Stimulated activated CD8-positive, alpha-beta memory T cell treated with anti-CD3 and anti-CD28 coated beads, Interleukin-2, amount 100 ng/mL, for 48 hours (primary cell): ENCODE measurements around the gene GRID2IP.
A peak's percentile ranks its signal among the peaks of the same experiment; 100 is the strongest.

Experiments used
- DNase-seq, 2 donors: peaks; one replicate each; pipeline ENCODE4 v3.0.0-alpha.2; 2020; ENCODE audit warnings: low read depth in 2 of 2

GRID2IP gene

GRCh38 chr7:6520163-6520981 is 30.9 kb downstream of the GRID2IP start:
- DNase-seq = no peak

DNA sequence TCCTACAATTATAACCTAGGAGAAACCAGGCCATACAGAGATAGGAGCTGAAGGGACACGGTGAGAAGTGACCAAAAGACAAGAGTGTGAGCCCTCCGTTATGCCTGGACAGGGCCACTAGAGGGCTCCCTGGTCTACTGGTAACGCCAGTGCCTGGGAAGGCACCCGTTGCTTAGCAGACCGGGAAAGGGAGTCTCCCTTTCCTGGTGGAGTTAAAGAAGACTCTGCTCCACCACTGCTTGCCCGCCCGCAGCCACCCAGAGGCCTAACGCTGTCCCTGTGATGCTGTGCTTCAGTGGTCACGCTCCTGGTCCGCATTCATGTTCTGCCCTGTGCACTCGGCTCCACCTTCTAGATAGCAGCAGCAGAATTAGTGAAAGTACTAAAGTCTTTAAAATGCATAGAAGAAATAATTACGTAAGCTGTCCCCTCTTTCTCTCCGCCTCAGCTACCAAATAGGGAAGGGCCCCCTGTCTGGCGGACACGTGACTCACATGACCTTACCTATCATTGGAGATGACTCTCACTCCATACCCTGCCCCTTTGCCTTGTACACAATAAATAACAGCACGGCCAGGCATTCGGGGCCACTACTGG is 34.8 kb downstream of the GRID2IP start:
- DNase-seq = peak; percentile 42 to 60

- no peak for DNase-seq
Measured at GRCh38 chr7:6513541-6513940, 37.7 kb downstream of the GRID2IP start.

DNA sequence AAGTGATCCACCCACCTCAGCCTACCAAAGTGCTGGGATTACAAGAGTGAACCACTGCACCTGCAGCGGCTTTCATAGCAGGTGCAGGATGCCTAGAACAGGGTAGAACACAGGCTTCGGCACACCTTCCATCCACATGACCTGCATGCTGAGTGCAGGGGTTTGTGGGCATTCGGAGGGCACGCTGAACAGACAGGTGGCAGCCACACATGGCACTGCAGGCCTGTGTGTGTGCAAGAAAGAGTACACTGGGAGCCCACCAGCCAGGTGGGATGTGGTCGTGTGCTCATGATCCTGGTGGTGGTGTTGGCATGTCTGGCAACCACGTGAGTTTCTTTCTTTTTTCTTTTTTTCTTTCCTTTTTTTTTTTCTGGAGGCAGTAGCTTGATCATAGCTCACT is 38.4 kb downstream of the GRID2IP start:
- no peak for DNase-seq

- no peak for DNase-seq
Measured at GRCh38 chr7:6510476-6511133, 40.7 kb downstream of the GRID2IP start.

DNA sequence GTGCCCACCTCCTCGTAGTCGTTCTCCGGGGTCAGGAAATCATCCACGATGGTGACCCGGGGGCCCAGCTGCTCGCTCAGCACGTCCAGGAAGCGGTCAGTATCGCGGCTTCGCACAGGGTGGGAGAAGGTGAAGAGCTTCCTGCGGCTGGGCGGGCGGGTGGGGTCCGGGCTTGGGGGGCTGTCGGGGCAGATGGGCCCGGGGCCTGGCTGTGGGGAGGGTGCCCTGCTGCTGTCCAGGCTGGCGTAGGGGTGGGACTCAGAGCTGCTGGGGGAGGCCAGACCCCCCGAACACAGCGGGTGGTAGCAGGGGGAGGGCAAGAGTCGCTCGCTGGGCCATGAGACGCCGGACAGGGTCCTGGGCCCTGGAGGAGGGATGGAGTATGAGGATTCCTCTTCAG is 42.3 kb downstream of the GRID2IP start:
- DNase-seq = no peak

- no peak for DNase-seq
Measured at GRCh38 chr7:6508539-6508938, 42.7 kb downstream of the GRID2IP start.

- no peak for DNase-seq
Measured at GRCh38 chr7:6507906-6508305, 43.4 kb downstream of the GRID2IP start.

GRCh38 chr7:6505685-6506559 is 45.3 kb downstream of the GRID2IP start:
- DNase-seq = no peak

- no peak for DNase-seq
Measured at GRCh38 chr7:6504996-6505395, 46.3 kb downstream of the GRID2IP start.

DNA sequence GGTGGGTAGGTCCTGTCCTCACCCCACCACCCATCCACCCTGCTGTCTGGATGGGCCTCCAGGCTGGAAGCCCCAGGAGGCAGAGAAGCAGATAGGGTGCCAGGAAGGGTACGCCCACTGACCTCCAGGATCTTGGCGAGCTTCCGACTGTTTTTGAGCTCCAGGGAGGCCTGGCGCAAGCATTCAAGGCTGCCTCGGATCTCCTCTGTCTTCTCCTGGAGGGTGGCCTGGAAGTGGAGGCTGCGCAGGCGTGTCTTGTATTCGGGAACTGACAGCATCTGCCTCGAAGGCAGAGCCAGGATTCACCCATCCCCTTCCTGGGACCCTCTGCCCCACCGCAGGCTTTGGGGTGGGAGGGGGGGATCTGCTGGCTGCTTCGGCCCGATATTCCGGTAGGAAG is 48.4 kb downstream of the GRID2IP start:
- no peak for DNase-seq

GRCh38 chr7:6501586-6502564 is 49.4 kb downstream of the GRID2IP start:
- no peak for DNase-seq

DNA sequence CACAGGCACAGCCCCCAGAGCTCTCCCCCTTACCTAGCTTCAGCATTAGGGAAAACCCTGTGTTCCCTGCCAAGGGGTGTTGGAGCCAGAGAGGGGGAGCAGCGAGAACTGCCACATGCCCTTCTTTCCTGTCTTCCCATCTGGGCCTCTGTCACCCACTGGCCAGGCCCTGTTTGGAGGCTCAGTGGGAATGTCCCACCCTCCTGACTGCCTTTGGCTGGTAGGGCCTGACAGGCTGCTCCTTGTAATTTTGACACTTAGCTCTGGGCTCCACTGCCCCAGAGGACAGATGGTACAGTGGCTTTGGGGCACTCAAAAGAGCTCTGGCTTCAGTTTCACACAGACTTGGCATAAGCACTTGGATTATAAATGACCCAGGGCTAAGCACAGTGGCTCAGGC is 50.6 kb downstream of the GRID2IP start:
- DNase-seq = no peak

DNA sequence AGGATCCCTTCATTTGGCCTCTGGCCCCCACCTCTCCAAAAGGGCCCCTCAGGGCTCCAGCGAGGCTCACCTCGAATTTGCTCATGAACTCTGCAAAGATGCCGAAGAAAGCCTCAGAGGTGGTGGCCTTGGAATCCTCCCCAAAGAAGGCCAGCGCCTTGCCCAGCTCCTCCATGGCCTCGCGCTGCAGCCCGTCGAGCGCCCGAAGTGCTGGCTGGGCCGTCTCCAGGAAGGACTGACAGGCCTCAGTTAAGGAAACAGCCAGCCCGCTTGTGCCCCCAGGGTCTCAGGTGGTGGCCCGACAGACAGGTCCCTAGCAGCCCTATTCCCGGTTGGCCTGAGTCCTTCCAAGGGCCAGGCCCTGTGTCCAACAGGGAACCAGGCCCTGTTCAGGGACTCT is 53.3 kb downstream of the GRID2IP start:
- no peak for DNase-seq

GRCh38 chr7:6497637-6497905 is 53.7 kb downstream of the GRID2IP start:
- no peak for DNase-seq

- no peak for DNase-seq
Measured at GRCh38 chr7:6496842-6497636, 54.2 kb downstream of the GRID2IP start.

DNA sequence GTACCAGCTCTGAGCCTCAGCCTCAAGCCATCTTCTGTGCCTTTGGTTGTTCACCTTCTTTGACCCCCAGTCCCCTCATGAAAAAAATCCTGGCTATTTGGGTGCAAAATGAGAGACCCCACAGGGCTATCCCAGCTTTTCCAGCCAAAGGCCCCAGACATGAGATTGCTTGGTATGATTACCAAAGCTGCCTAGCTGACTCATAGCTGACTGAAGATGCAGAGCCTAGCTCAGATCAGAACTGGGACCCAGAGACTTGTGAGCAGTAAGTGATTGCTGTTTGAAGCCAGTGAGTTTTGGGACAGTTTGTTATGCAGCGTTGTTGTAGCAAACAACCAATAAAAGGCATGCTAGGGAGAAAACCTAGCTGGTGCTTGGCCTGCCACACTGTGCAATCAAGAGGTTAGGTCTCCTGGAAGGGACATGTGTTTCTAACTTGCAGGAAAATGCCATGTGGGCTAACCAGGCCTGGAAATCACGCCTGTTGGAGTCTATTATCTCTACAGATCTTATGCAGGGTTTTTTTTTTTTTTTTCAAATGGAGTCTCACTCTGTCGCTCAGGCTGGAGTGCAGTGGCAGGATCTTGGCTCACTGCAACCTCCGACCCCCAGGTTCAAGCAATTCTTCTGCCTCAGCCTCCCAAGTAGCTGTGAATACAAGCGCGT is 55.5 kb downstream of the GRID2IP start:
- no peak for DNase-seq

DNA sequence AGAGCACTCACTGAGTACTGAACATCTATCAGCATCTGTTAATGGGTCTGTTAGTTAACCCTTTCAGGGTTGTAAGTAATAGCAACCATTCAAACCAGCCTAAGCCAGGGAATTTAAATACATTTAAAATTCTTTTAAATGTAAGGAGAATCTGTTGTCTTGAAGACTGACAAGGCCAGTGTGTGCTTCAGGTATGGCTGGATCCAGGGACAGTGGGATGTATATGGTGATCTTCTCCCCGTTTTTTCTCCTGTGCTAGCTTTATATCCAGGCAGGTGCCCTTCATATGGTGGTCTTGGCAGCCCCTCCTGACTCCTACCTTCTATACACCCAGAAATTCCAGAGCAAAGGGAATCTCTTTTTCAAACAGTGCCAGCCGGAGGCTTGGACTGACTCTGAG is 56.9 kb downstream of the GRID2IP start:
- DNase-seq = no peak

GRCh38 chr7:6491194-6491593 is 60.1 kb downstream of the GRID2IP start:
- no peak for DNase-seq

GRCh38 chr7:6489612-6490011 is 61.6 kb downstream of the GRID2IP start:
- no peak for DNase-seq
